ENCODE data around the gene DNAJC4. TPM values are rescaled to one million over a fixed set of nuclear protein-coding genes. Genes with fewer than 3 reads are reported as not detected.

Gene DNAJC4
- total and polyA plus RNA-seq, 9 of the 15 experiments (the other 6 are each of a cell fraction or from before 2014, with no cell fraction given): 4.0 to 32.6 (median 19.9) TPM

DNA sequence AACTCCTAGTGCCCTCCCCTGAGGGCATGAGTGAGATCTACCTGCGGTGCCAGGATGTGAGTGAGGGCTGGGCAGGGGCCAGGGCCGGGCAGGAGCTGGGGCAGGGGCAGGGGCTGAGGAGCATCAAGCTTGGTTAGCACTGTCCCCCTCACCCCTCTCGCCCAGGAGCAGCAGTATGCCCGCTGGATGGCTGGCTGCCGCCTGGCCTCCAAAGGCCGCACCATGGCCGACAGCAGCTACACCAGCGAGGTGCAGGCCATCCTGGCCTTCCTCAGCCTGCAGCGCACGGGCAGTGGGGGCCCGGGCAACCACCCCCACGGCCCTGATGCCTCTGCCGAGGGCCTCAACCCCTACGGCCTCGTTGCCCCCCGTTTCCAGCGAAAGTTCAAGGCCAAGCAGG lies 10.1 kb upstream of the DNAJC4 start:
- H3K4me3 ChIP-seq: no peak overlapping the region
- in situ Hi-C loops (cut with MboI) (no loop called here), intact Hi-C loops (cut with micrococcal nuclease) (no loop called here)
- H3K4me2 ChIP-seq (ENCODE audit: insufficient read depth, low read length): no peak overlapping the region
- H4K20me1 ChIP-seq (replicated peaks; ENCODE audit: control insufficient read depth, insufficient read depth, low read length): no peaks in the 10 kb centered on the region
- 89% methylated on average over 14 of the region's 17 CpGs for WGBS (ENCODE audit: insufficient coverage, low coverage, missing lambda C conversion rate)
- ATAC-seq (no peak), DNase-seq (ENCODE audit: extremely low read depth in 1 of 4, low spot score in 3 of 4) (no peak), FAIRE-seq (no peak)
- no peaks in the 10 kb centered on the region for H3K27me3 ChIP-seq (ENCODE audit: control insufficient read depth in 2 of 2, insufficient read depth in 2 of 2, low read length in 2 of 2)
- H3K9me1 ChIP-seq (ENCODE audit: control insufficient read depth, insufficient read depth, low read length): peaks cover 5% of the 10 kb centered on the region
- H3K36me3 ChIP-seq (ENCODE audit: control insufficient read depth, insufficient read depth, low read length): peaks cover 81% of the 10 kb centered on the region
- no peak overlapping the region for H2AFZ ChIP-seq (ENCODE audit: low read depth, low read length)
- no peak for TF ChIP-seq FOXJ3 (CRISPR knock-in tag; IDR thresholded peaks at IDR 0.05)
- peak; percentile 57; the same call in 1 of the 2 replicates for TF ChIP-seq POLR2G (IDR thresholded peaks at IDR 0.05; ENCODE audit: low read depth, low read length)
- TF ChIP-seq RBFOX2 (IDR thresholded peaks at IDR 0.05; ENCODE audit: low read depth, low read length): peak; percentile 59
- no peaks in the 10 kb centered on the region for H3K9me3 ChIP-seq (replicated peaks; ENCODE audit: control insufficient read depth, insufficient read depth, low read depth, low read length)
- ChIA-PET CTCF (ENCODE audit: low intra/inter-chr PET ratio) (no interaction called here), POLR2A (interaction anchor here (7.0 kb wide), 1 partner anchor 13 kb away, joined by 57 read pairs; the partner anchor contains the start of gene FERMT3)
- H3K27ac ChIP-seq (ENCODE audit: extremely low read depth, low read depth, low read length): no peak overlapping the region
- H3K9ac ChIP-seq (ENCODE audit: insufficient read depth in 1 of 2, low read depth in 2 of 2, low read length in 2 of 2): no peak overlapping the region
- peaks cover 5% of the 10 kb centered on the region for H3K79me2 ChIP-seq (ENCODE audit: control insufficient read depth, insufficient read depth, low read length)
- no TSS peak for BruUV-seq (replicated peaks)
- peaks cover 0 to 37% of the 10 kb centered on the region in 2 experiments; a peak in 3 of 5 replicates for H3K4me1 ChIP-seq (replicated peaks in 1 of 2; ENCODE audit: control insufficient read depth in 2 of 2, insufficient read depth in 2 of 2, low read length in 2 of 2)

DNA sequence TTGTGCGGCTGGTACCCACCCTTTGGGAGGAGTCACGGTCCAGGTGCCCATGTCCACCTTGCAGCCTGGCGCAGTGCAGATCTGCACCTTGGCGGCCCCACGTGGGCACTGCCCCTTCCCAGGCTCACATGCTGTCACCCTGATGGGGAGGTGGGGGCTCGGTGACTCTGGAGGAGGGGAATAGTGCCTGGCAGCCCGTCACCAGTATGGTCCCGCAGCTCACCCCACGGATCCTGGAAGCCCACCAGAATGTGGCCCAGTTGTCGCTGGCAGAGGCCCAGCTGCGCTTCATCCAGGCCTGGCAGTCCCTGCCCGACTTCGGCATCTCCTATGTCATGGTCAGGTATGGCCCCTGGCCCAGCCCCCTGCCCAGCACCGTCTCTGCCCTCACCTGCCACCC lies 9.6 kb upstream of the DNAJC4 start:
- Histone ChIP-seq H3K79me2 (ENCODE audit: control insufficient read depth, insufficient read depth, low read length) (peaks cover 10% of the 10 kb centered on the region), H3K9me1 (ENCODE audit: control insufficient read depth, insufficient read depth, low read length) (peaks cover 5% of the 10 kb centered on the region), H2AFZ (ENCODE audit: low read depth, low read length) (no peak overlapping the region), H3K27ac (ENCODE audit: extremely low read depth, low read depth, low read length) (no peak overlapping the region), H3K36me3 (ENCODE audit: control insufficient read depth, insufficient read depth, low read length) (peaks cover 75% of the 10 kb centered on the region), H3K4me1 (replicated peaks in 1 of 2; ENCODE audit: control insufficient read depth in 2 of 2, insufficient read depth in 2 of 2, low read length in 2 of 2) (peaks cover 0 to 43% of the 10 kb centered on the region in 2 experiments; a peak in 3 of 5 replicates), H3K9ac (ENCODE audit: insufficient read depth in 1 of 2, low read depth in 2 of 2, low read length in 2 of 2) (peak overlapping the region in 1 of 2 experiments; percentile 35; a peak in 1 of 4 replicates), H3K27me3 (ENCODE audit: control insufficient read depth in 2 of 2, insufficient read depth in 2 of 2, low read length in 2 of 2) (no peaks in the 10 kb centered on the region), H4K20me1 (replicated peaks; ENCODE audit: control insufficient read depth, insufficient read depth, low read length) (no peaks in the 10 kb centered on the region), H3K4me3 (no peak overlapping the region), H3K9me3 (replicated peaks; ENCODE audit: control insufficient read depth, insufficient read depth, low read depth, low read length) (no peaks in the 10 kb centered on the region), H3K4me2 (ENCODE audit: insufficient read depth, low read length) (no peak overlapping the region)
- FAIRE-seq (no peak), ATAC-seq (no peak), DNase-seq (ENCODE audit: extremely low read depth in 1 of 4, low spot score in 3 of 4) (no peak)
- CTCF ChIA-PET (ENCODE audit: low intra/inter-chr PET ratio): no interaction called here
- POLR2A ChIA-PET: interaction anchor here (7.0 kb wide), 1 partner anchor 14 kb away, joined by 57 read pairs; the partner anchor contains the start of gene FERMT3
- in situ Hi-C loops (cut with MboI) (no loop called here), intact Hi-C loops (cut with micrococcal nuclease) (no loop called here)
- WGBS (ENCODE audit: insufficient coverage, low coverage, missing lambda C conversion rate): 96% methylated on average over 13 of the region's 14 CpGs
- BruUV-seq (replicated peaks): no TSS peak
- TF ChIP-seq NFXL1 (CRISPR knock-in tag; IDR thresholded peaks at IDR 0.05) (no peak), RBM22 (IDR thresholded peaks at IDR 0.05; ENCODE audit: low read depth, low read length, poor library complexity, severe bottlenecking) (no peak)
- TF ChIP-seq, protein P1, sequence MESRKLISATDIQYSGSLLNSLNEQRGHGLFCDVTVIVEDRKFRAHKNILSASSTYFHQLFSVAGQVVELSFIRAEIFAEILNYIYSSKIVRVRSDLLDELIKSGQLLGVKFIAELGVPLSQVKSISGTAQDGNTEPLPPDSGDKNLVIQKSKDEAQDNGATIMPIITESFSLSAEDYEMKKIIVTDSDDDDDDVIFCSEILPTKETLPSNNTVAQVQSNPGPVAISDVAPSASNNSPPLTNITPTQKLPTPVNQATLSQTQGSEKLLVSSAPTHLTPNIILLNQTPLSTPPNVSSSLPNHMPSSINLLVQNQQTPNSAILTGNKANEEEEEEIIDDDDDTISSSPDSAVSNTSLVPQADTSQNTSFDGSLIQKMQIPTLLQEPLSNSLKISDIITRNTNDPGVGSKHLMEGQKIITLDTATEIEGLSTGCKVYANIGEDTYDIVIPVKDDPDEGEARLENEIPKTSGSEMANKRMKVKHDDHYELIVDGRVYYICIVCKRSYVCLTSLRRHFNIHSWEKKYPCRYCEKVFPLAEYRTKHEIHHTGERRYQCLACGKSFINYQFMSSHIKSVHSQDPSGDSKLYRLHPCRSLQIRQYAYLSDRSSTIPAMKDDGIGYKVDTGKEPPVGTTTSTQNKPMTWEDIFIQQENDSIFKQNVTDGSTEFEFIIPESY (CRISPR knock-in tag; IDR thresholded peaks at IDR 0.05): 0 out of 2 replicates have a peak, but pooled peaks have one; percentile 26
